RKO (cell line): ENCODE measurements around the gene STARD9.
"Not testable (repeated sequence)": the region's sequence is repeated elsewhere in the genome, so short reads cannot be mapped to it uniquely, and the experiment has no call there.

ENCODE experiments used
- DNase-seq: peaks from one replicate; pipeline ENCODE4 v3.0.0-alpha.2; 2016; ENCODE audit warnings: low spot score

The STARD9 gene

DNA sequence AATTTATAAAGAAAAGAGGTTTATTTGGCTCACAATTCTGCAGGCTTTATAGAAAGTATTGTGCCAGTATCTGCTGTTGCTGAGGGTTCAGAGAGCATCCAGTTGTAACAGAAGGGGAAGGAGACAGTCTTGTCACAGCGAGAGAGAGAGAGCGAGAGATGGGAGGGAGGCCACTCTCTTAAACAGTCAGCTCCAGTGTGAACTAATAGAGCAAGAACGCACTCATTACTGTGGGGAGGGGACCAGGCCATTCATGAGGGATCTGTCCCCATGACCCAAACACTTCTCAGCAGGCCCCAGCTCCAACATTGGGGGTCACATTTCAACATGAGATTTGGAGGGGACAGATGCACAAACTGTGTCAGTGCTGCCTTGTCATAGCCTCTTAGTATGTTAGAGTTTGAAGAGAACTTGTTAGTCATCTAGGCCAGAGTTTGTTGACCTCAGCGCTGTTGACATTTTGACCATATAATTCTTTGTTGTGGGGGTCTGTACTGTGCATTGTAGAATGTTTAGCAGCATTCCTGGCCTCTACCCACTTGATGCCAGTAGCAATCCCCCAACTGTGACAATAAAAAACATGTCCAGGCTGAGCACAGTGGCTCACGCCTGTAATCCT is 15.3 kb downstream of the STARD9 start:
- no peak for DNase-seq

DNA sequence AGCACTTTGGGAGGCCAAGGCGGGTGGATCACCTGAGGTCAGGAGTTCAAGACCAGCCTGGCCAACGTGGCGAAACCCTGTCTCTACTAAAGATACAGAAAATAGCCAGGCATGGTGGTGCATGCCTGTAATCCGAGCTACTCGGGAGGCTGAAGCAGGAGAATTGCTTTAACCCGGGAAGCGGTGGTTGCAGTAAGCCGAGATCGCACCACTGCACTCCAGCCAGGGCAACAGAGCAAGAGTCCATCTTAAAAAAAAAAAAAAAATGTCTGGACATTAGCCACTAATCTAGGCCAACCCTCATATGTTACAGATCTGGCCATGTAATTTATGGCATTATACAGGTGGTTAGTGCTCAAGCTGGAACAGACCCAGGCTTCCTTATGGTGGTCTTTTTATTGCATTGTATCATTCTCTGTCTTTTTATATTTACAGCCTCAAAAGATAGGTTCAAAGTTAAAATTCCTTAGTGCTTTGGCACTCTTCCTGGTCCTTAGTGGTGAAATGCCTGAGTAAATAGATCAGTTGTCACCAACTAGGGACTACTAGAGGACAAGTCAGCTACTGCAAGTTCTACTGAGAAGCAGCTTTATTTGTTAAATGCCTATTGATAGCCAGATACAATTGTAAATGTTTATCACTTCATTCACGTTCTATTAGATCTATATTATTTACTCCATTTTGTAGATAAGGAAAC is 16.0 kb downstream of the STARD9 start:
- DNase-seq, result peak; percentile 67

DNA sequence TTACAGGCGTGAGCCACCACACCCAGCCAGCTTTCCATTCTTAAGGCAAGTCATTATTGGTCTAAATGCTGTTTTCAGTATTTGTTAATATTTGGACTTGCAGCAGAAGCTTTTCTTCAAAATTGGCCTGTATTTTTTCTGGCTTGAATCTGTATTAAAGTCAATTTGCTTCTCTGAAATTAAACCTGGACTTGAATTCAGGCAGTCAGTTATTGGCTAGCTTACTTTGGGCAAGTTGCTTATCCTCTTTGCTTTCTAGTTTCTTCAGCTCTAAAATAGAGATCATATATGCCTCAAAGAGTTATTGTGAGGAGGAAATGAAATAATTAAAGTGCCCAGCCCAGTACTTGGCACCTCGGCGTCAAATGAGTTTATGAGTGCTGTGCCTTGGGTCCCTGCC is 17.3 kb downstream of the STARD9 start:
- DNase-seq, result no peak

DNA sequence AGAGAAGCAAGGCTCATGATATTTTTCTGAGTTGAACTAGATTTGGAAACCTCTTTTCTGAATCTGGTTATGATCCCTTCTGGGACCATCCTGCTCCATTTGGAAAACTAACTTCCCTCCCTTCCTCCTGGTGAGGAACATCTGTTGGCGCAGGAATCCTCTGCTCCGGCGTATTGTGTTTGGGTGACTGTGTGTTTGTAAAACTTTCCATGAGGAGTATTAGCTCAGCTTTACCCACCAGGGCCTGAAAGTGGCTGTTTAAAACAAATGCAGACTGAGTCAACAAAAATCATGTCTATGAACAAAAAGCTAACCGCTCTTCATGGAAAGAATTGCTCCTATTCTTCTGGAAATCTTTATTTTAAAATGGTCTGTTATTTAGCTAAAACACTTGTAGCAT is 17.7 kb downstream of the STARD9 start:
- no peak for DNase-seq

- DNase-seq, result no peak
Observed at GRCh38 chr15:42594095-42594494, 18.7 kb downstream of the STARD9 start.

DNA sequence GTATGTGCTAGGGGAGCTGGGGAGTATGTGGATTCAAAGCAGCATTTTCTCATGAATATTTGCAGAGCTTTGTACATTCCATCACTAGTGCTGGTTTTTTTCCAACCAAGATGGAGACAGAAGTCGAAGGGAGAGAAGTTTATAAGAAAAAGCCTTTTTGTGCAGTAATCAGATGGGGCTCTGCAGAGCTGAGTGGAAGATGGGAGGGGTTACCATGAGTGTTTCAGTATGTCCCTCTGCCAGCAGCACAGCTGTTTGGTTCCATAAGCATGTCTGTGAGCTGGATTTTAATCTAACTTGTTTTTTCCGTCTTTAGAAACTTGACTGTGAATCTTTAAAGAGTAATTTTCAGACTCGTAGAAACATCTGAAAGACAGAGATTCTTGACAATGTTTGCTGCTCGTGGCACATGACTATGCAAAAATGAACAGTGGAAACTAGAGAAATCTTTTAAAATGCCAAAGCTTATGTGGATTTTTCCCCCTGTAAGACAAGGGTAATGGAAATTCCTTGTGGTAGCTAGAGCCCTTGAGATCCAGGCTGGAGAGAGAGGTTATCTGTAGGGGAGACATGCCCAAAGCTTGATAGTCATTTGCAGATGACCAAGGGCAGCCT is 20.3 kb downstream of the STARD9 start:
- no peak for DNase-seq

DNA sequence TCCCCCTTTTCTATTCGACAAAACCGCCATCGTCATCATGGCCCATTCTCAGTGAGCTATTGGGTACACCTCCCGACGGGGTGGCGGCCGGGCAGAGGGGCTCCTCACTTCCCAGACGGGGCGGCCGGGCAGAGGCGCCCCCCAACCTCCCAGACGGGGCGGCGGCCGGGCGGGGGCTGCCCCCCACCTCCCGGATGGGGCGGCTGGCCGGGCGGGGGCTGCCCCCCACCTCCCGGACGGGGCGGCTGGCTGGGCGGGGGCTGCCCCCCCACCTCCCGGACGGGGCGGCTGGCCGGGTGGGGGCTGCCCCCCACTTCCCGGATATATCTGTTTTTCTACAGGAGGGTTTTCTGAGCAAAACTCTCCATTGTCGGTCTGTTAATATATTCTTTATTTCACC is 25.9 kb downstream of the STARD9 start:
- DNase-seq, result not testable (repeated sequence)

- no peak for DNase-seq
Observed at GRCh38 chr15:42602501-42602900, 27.1 kb downstream of the STARD9 start.

DNA sequence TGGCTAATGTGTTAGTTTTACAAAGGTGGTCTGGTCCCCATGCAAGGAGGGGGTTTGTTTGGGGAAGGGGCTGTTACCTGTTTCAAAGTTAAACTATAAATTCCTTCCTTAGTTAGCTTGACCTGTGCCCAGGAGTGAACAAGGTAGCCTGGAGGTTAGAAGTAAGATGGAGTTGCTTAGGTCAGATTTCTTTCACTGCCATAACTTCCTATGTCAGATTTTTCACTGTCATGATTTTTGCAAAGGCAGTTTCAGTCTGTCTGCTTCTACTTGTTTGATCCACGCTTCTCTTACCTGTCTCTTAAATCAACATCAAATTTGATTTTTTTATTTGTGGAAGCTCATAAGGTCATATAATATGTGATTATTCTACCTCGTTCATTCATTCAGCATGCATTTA is 28.6 kb downstream of the STARD9 start:
- no peak for DNase-seq

GRCh38 chr15:42604894-42605744 is 29.7 kb downstream of the STARD9 start:
- DNase-seq, result no peak

DNA sequence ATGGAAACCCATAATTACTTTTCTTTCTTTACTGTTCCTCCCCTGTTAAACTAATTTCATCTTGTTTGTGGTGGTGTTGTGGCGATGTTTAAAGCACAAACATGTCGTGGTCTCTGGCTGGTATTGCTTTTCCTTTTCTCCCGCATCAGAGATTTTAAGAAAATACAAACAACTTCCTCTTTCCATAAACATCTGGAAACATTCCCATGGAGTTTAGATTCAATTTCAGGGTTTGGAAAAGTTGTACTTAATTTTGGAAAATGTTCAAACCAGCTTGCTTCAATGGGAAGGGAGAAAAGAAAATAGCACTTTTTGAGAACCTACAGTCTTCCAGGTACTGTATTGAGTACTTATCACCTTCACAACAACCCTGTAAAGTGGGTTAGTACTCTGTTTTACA is 30.4 kb downstream of the STARD9 start:
- DNase-seq, result no peak

DNA sequence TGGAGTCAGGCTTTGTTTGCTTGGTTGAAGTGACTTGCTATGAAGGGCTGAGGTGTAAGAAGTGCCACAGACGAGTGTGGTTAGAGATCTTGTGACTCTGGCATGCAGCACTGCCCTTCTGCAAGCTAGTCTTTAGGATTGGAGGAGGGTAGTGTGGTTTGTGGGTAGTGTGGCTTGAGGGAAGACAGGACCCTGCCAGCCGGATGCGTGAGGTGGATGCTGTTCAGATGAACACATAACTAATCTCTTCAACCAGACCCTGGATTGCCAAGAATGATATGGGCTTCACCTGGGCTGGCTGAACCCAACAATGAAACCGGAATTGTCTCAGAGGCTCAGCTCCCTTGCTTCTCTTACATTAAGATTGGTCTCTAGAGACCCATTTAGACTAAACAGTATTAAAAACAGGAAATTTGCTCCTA is 32.7 kb downstream of the STARD9 start:
- DNase-seq, result no peak

DNA sequence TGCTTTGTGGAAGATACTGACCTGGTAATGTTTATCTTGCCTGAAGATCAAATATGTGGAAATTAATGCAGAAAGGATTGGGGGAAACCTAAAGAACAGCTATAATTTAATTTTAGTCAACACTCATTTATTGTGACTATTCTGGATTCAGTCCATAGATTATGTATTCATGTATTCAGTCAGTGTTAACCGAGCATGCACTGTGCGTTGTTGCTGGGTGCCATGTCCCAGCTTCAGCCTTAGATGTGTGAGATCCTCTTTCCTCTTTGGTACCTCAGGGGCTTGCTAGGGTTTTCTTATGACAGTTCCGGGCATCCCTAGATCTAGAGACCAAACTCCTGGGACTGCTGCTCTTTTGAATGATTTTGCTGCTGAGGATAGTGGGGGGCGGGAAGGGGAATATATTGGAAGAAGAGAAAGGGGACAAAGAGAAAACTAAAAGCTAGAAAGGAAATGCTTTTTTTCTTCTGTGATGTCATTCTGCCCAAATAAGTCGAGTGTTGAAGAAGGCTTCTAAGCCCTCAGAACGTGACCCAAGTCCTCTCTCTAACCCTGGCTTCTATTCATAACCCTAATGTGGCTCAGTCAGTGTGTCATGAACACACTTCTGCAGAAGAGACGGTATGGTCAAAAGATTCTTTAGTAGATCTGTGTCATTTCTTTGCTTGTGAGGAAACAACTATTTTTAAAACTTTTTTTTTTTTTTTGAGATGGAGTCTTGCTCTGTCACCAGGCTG is 33.5 kb downstream of the STARD9 start:
- DNase-seq, result no peak

DNA sequence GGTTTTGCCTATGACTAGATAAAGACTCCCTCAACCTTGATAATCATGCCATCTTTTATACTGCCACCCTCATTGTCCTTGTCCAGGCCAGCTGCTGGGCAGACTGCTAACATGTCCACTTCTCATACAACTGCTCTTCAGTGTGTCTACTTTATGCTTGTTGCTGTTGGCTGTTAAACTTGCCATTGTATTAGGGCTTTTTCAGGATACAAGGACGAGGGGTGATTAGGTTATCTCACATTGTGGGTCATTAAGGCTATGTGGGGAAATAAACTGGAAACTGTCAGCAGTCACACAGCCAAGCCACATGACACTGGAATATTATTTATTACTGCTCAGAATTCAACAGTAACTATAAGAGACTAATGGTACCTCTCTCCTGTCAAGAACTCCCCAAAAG is 36.1 kb downstream of the STARD9 start:
- DNase-seq, result no peak

GRCh38 chr15:42612367-42612912 is 37.0 kb downstream of the STARD9 start:
- DNase-seq, result no peak

GRCh38 chr15:42616107-42616506 is 40.7 kb downstream of the STARD9 start:
- no peak for DNase-seq

GRCh38 chr15:42619656-42620371 is 44.4 kb downstream of the STARD9 start:
- no peak for DNase-seq

GRCh38 chr15:42621386-42621785 is 46.0 kb downstream of the STARD9 start:
- no peak for DNase-seq

DNA sequence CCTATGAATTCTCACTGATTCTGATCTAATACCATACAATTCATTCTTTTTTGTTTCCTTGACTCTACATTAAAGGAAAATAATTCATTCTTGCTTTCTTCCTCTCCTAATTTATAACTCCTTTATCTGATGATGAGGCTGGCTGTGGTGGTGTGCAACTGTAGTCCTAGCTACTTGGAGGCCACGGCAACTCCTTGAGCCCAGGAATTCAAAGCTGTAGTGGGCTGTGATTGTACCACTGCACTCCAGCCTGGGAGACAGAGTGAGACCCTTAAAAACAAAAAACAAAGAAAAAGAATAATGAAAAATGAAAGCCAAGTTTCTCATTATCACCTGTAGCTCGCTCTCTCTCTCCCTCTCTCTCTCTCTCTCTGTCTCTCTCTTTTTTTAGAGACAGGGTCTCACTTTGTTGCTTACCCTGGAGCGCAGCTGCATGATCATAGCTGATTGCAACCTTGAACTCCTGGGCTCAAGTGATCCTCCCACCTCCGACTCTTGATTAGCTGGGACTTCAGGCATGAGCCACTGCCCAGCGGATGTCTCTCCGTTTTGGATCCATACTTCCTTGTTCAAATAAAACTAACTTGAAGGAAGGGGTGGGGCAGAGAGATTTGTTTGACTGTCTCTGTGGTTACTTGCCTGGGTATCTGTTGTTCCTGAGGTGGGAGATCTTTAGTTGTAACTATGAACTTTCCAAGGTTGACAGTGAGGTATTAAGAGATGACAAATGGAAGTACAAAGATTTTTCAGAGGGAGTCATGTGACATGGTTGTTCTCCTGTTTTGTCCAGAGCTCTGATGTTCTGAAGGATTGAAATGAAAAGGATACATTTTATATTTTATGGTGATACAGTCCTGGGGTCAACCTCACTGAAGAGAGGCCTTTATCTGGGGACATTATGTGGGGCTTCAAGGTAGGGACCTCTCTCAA is 46.9 kb downstream of the STARD9 start:
- no peak for DNase-seq

- no peak for DNase-seq
Observed at GRCh38 chr15:42623951-42624350, 48.5 kb downstream of the STARD9 start.
